Measurements from ENCODE around the gene TFE3.
"Not testable (repeated sequence)": the region's sequence is repeated elsewhere in the genome, so short reads cannot be mapped to it uniquely, and the experiment has no call there.

TFE3 gene

DNA sequence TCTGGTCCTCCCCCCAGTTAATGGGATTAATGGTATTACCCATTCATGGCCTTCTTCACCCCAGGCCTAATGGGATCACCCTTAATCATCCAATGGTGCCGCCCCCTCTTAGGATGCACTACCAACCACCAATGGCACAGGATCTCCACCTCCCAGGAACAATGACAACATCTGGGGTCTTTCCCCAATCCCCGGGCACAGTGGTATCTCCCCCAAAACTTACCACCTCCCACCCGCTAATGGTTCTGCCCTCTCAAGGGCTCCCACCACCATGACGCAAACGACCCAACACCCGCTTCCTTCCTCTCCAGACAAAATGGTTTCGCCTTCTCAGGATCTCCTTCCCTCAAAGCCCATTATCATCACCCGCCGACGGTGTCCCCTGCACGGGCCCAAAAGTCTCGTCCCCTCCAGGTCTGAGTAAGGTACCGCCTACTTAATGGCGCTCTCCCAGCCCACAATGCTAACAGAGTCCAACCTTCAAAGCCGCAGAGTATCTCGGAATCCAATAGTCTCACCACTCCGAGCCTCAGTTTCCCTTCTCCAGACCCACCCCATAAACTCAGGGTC, 41.6 kb downstream of the TFE3 start:
- no peak for DNase-seq (ENCODE audit: low read depth)

DNA sequence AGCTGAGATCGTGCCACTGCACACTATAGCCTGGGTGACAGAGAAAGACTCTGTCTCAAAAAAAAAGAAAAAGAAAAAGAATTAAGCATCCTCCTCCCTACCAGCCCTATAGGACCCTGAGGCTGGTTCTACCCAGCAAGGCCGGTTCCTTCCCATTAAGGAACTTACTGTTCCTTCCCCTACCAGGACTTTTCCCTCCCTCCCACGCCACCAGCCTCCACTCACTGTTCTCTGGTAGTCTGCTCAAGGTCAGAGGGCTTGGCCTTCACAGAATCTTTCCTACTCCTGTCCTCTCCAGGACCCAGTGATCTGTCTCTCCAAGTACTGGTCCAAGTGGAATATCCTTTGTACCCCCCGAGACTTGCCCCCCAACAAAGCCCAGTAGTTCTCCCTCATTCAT, 42.5 kb downstream of the TFE3 start:
- no peak for DNase-seq (ENCODE audit: low read depth)

- DNase-seq (ENCODE audit: low read depth), result no peak
These were observed 44.1 kb downstream of the TFE3 start for GRCh38 chrX:48999030-48999429.

DNA sequence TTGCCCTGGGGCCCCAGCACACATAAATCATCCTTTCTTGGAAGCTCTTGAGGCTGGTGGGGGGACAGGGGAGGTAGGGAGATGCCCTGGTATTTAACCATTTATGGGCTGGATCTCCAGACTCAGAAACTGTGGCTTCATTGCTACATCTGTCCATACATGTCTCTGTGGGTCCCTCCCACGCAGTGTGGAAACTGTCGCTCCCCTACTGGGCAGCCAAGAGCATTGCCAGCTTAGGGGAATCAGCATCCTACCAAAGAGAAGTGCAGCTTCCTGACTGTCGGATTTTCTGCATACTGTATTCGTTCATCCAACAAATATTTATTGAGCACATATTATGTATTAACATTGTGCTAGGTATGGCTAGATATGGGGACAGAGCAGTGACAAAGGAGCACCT, 44.8 kb downstream of the TFE3 start:
- no peak for DNase-seq (ENCODE audit: low read depth)

DNA sequence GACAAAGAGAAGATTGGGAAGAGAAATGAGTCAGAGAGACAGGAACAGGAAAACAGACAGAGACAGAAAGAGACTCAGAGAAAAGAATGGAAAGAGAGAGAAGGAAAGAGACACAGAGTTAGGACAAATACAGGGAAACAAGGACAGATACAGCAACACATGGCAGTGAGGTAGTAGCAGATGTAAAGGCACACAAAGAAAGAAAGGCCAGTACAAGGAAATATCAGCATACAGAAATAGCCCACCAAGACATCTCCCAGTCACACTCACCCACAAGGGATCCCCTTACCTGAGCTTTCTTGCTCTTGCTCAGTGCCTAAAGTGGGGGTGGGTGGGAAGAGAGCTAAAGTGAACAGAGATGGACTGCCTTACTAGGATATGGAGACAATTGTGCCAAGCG, 45.3 kb downstream of the TFE3 start:
- no peak for DNase-seq (ENCODE audit: low read depth)

- no peak for DNase-seq (ENCODE audit: low read depth)
These were observed 45.7 kb downstream of the TFE3 start for GRCh38 chrX:48997455-48997854.

- DNase-seq (ENCODE audit: low read depth), result no peak
These were observed 46.2 kb downstream of the TFE3 start for GRCh38 chrX:48996969-48997368.

DNA sequence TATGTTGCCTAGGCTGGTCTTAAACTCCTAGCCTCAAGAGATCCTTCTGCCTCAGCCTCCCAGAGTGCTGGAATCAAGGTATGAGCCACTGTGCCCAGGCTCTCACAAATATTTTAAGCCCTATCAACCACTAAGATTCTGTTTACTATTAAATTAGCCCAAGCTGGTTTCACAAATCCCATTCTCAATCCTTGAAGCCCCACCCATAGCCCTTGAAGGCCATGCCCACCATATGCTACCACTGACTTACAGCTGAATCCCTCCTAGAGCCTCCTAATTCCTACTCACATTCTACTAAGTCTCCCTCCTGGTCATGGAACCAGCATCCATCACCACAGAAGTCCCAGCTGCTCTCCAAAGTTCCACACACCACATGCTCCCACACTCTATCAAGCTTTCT, 50.8 kb downstream of the TFE3 start:
- no peak for DNase-seq (ENCODE audit: low read depth)

- no peak for DNase-seq (ENCODE audit: low read depth)
These were observed 53.7 kb downstream of the TFE3 start for GRCh38 chrX:48989483-48989882.

- DNase-seq (ENCODE audit: low read depth), result no peak
These were observed 59.3 kb downstream of the TFE3 start for GRCh38 chrX:48983896-48984295.

DNA sequence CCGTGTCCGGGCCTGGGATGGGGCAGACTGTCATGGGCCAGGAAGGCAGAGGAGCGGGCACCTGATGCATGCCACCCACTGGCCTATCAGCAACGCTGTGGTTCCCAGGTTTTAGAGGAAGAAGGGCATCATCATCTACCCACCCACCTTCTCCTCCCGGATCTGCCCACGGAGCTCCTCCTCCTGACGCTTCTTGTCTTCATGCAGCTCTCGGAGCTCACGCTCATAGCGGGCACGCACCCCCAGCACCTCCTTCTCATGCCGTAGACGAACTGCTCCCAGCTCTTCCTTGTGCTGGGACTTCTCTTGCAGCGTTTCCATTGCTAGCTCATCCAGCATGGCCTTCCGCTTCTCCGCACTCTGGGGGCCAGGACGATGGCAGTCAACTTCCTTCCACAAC, 60.1 kb downstream of the TFE3 start:
- DNase-seq (ENCODE audit: low read depth), result no peak

DNA sequence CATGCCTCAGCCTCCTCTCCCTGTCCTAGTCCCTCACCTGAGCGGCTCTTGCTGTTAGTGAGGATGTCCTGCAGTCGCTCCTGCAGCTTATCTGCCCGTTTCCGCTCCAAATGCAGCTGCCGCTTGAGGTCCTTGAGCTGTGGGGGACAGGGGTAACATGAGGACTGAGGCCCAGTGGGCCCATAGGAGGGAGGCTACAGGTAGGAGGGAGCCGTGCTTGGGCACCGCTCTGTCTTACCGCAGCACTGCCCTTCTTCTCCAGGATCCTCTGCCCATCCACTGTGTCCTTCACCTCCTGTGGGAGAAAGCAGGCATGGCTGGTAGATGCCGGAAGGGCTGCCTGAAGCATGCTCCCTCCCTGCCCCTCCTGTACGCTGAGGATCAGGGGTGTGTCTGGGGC, 62.0 kb downstream of the TFE3 start:
- no peak for DNase-seq (ENCODE audit: low read depth)

DNA sequence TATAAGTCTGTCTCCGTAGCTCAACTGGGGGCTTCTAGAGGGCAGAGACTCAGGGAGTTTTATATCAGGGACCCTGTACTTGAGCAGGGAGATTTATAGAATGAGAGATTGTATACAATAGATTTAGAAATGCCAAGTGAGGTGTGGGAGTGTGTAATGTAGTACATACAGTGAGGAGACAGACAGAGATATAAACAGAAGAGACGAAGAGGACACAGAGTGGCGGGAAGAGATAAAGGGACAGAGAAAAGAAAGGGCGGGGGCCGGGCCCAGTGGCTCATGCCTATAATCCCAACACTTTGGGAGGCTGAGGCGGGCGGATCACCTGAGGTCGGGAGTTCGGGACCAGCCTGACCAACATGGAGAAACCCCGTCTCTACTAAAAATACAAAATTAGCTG, 62.8 kb downstream of the TFE3 start:
- not testable (repeated sequence) for DNase-seq (ENCODE audit: low read depth)
